Heart right ventricle (tissue), 16 donors: ENCODE data around the gene TRIM62. TPM values are rescaled to one million over a fixed set of nuclear protein-coding genes. Genes with fewer than 3 reads are reported as not detected.

ENCODE experiments used
- ATAC-seq, 8 donors: fragments of 200-7000 bp; cut with Tn5 transposase; one replicate each; pipeline ENCODE4 v1.9.1; 2020; ENCODE audit warnings: mild to moderate bottlenecking in 8 of 8, moderate library complexity in 8 of 8, moderate number of reproducible peaks in 1 of 8
- DNase-seq, 2 donors: peaks; one replicate each; pipeline ENCODE4 v3.0.0-alpha.2; 2020
- H3K27ac ChIP-seq, 10 donors: fragments of 200-600 bp; sonication (generic) in 2 of 10; one replicate each; pipeline versions ENCODE4 v1.5.0 to v1.8.0; 2020 to 2022; ENCODE audit warnings: mild to moderate bottlenecking in 3 of 10
- H3K27me3 ChIP-seq, 7 donors: fragments of 200-600 bp; one replicate each; pipeline ENCODE4 v1.8.0; 2021 to 2022; ENCODE audit warnings: mild to moderate bottlenecking in 2 of 7
- H3K36me3 ChIP-seq, 9 donors: fragments of 200-600 bp; sonication (generic) in 1 of 9; one replicate each; pipeline versions ENCODE4 v1.5.0 to v1.8.0; 2020 to 2022; ENCODE audit warnings: mild to moderate bottlenecking in 2 of 9
- H3K4me1 ChIP-seq, 9 donors: fragments of 200-600 bp; sonication (generic) in 1 of 9; one replicate each; pipeline versions ENCODE4 v1.5.0 to v1.8.0; 2020 to 2022; ENCODE audit warnings: mild to moderate bottlenecking in 4 of 9
- H3K4me3 ChIP-seq, 10 donors: fragments of 200-600 bp; sonication (generic) in 2 of 10; one replicate each; pipeline versions ENCODE4 v1.5.0 to v1.8.0; 2020 to 2022; ENCODE audit warnings: mild to moderate bottlenecking in 7 of 10, moderate library complexity in 2 of 10
- H3K9me3 ChIP-seq, 11 donors: fragments of 200-600 bp in 10 of 11; sonication (generic) in 2 of 11; one replicate each; pipeline versions ENCODE4 v1.5.0 to v1.8.0; 2013 to 2022; ENCODE audit warnings: mild to moderate bottlenecking in 2 of 11, control low read depth in 1 of 11, moderate library complexity in 1 of 11
- WGBS, 2 donors: extraction: QIAGEN DNeasy Blood & Tissue Kit; methylation state at CpG; one replicate each; pipeline ENCODE4 v1.1.7; 2013; ENCODE audit warnings: inconsistent platforms in 1 of 2; 5-methylcytosine and 5-hydroxymethylcytosine counted together
- intact Hi-C, 10 donors: fragments of 100-400 bp; cut with DNase I; formaldehyde crosslinking; loops; one replicate each; pipeline versions ENCODE4 v1.11.1 to v1.14.2; 2022
- polyA plus RNA-seq, 2 donors: library from polyadenylated mRNA; stranded (reverse); fragments of 200-250 nt; gene quantifications; one replicate each; pipeline ENCODE4 v1.2.3, GENCODE V29; 2013
- total RNA-seq, 10 donors: library from RNA; stranded (reverse); fragmentation: NEBNext Ultra II Directional in 3 of 10; extraction: Animal tissue kit (Norgen Biotek cat#: 25700) in 3 of 10; gene quantifications; one replicate each; pipeline versions ENCODE4 v1.2.1 to v1.2.4, GENCODE V29; 2021 to 2023
- TF ChIP-seq, protein P1 (sequence below), 9 donors: fragments of 200-600 bp; sonication (generic) in 2 of 9; IDR thresholded peaks; one replicate each; pipeline versions ENCODE4 v1.5.0 to v1.8.0; 2021 to 2022; ENCODE audit warnings: antibody characterized with exemption in 9 of 9, mild to moderate bottlenecking in 5 of 9, moderate library complexity in 1 of 9
- donor health status: Arrhythmogenic right ventricular cardiomyopathy.
- donor health status: ischemic (EF 13 %, LVEDD 7.1; RV severe dilation, severe dysfunction).
- donor health status: healthy with polysubstance abuse.
- donor health status: DM: no; HTN: yes; CAD: no.
- donor health status: DM: no; HTN: no; CAD: no.
- donor health status: ischemic (EF 25% LVEDD 6.9; RV normal size, moderate dysfunction).
- donor health status: ischemic (EF 25% LVEDD 5.7; RV mildly dilated, moderate dysfunction).
- donor health status: healthy.
- donor health status: DM: yes; HTN: yes; CAD: no.
- donor health status: Ischemic cardiomyopathy.
- donor health status: ischemic (EF 35%, LVEDD 5.7; RV mildly dilated, moderate dysfunction).
- donor health status: nonischemic (EF 11% LVEDD 7.7; RV severe dilation, severe dysfunction).
- donor health status: DM: yes; HTN: yes; CAD: no.
- donor health status: PGD.
- donor health status: ischemic (EF 29% LVEDD 5.4; RV normal size, mild dysfunction).
- donor health status: nonischemic (EF 23%, LVEDD 6.1; RV moderate dilation, normal function).

TRIM62 gene
- total and polyA plus RNA-seq, 12 donors: 2.0 to 3.7 (median 2.6) TPM

DNA sequence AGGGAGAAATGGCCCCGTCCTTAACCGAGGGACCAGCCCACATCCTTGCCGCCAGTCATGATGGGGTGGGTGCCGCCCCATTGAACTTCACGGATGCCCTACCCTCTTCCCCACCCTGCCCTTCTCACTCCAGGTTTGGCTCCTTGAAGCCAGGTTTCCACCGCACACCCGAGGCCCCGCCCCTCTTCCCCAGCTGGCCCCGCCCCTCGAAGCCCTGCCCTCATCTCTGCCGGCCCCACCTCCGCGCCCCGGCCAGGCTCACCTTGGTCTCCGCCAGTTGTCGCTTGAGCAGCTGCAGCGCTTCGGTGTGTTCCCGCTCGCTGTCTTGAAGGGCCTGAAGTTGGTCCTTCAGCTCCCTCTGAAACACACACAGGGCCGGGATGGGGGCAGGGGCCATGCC lies 16.6 kb downstream of the TRIM62 start:
- no peaks in the 10 kb centered on the region for H3K9me3 ChIP-seq
- H3K27me3 ChIP-seq: no peaks in the 10 kb centered on the region
- no peak overlapping the region for H3K27ac ChIP-seq
- H3K36me3 ChIP-seq: peaks cover 0 to 21% (median 0%) of the 10 kb centered on the region in 9 donors
- TF ChIP-seq, protein P1, sequence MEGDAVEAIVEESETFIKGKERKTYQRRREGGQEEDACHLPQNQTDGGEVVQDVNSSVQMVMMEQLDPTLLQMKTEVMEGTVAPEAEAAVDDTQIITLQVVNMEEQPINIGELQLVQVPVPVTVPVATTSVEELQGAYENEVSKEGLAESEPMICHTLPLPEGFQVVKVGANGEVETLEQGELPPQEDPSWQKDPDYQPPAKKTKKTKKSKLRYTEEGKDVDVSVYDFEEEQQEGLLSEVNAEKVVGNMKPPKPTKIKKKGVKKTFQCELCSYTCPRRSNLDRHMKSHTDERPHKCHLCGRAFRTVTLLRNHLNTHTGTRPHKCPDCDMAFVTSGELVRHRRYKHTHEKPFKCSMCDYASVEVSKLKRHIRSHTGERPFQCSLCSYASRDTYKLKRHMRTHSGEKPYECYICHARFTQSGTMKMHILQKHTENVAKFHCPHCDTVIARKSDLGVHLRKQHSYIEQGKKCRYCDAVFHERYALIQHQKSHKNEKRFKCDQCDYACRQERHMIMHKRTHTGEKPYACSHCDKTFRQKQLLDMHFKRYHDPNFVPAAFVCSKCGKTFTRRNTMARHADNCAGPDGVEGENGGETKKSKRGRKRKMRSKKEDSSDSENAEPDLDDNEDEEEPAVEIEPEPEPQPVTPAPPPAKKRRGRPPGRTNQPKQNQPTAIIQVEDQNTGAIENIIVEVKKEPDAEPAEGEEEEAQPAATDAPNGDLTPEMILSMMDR (IDR thresholded peaks at IDR 0.05): no peak
- no peak overlapping the region for H3K4me3 ChIP-seq
- intact Hi-C loops: no loop called here
- 84 to 86% methylated on average over 21 of the region's 21 CpGs for WGBS, 2 donors
- ATAC-seq: no peak
- peaks cover 9 to 41% (median 17%) of the 10 kb centered on the region in 9 donors for H3K4me1 ChIP-seq
- no peak for DNase-seq

DNA sequence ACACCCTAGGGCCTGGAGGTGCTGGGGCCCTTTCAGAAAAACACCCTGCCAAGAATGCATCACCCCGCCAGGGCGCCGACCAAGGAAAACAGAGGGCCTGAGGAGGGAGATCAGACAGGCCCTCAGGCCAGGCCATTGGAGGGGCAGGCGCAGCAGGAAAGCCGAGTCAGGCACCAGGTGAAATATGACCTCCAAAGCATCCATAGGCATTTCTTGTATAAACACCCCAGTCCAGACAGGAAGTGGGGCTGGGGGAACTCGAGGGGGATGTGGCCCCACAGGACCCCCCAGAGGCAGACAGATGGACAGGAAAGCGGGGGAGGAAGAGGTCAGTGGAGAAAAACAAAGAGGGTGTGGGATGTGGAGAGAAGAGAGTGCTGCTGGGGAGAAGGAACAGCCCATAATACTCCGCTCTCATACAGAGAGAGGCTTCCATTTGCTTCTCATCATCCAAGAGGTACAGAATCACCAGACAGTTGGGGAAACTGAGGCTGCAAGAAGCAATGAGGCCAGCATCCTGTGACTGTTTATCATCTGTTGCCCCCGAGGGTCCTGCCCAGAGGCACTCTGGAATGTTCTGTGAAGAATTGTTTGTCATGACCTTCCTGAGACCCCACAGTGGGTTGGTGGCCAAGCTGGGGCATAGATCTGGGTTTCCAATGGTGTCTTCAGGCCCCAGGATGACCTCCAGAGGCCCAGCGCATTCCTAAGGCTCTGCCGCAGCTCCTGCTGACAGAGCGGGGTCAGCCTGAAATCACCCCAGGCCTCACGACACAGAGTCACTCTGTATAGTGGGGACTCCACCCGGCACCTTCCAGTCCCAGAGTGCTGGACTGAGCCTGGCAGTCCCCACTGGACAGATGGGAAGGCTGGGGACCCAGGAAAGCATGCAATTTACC lies 18.0 kb downstream of the TRIM62 start:
- Histone ChIP-seq H3K27me3 (no peaks in the 10 kb centered on the region), H3K27ac (peak overlapping the region in 4 of 10 donors; percentile 12 to 48 (median 26)), H3K9me3 (no peaks in the 10 kb centered on the region), H3K4me3 (no peak overlapping the region), H3K36me3 (peaks cover 0 to 30% (median 2%) of the 10 kb centered on the region in 9 donors), H3K4me1 (peaks cover 9 to 32% (median 11%) of the 10 kb centered on the region in 9 donors)
- DNase-seq (no peak), ATAC-seq (peak in 2 of 8 donors; percentile 19 to 45)
- WGBS, 2 donors: 69 to 75% methylated on average over 14 of the region's 14 CpGs
- TF ChIP-seq, protein P1 (IDR thresholded peaks at IDR 0.05): no peak
- intact Hi-C loops: no loop called here

DNA sequence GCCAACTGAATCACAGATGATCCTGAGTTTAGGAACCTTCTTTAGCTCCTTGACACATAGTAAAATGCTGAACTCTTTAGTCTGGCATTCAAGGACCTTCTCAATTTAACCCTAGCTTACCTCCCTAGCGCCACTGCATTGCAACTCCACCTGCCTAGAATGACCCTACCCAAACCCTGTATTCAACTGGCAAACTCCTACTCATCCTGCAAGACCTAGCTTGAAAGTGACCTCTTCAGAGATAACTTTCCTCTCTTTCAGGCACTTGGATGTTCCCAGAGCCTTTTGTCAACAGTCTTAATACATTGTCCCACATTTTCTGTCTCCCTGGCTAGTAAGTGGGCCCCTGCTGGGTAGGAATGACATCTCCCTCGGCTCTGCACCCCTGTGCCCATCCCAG lies 19.7 kb downstream of the TRIM62 start:
- Histone ChIP-seq H3K4me3 (no peak overlapping the region), H3K27ac (peak overlapping the region in 4 of 10 donors; percentile 45 to 70 (median 53)), H3K9me3 (no peaks in the 10 kb centered on the region), H3K27me3 (no peaks in the 10 kb centered on the region), H3K36me3 (peaks cover 0 to 35% (median 13%) of the 10 kb centered on the region in 9 donors), H3K4me1 (peaks cover 9 to 27% (median 11%) of the 10 kb centered on the region in 9 donors)
- DNase-seq (no peak), ATAC-seq (no peak)
- TF ChIP-seq, protein P1 (IDR thresholded peaks at IDR 0.05): no peak
- 96 to 100% methylated on average over 2 of the region's 2 CpGs for WGBS, 2 donors
- intact Hi-C loops: no loop called here

DNA sequence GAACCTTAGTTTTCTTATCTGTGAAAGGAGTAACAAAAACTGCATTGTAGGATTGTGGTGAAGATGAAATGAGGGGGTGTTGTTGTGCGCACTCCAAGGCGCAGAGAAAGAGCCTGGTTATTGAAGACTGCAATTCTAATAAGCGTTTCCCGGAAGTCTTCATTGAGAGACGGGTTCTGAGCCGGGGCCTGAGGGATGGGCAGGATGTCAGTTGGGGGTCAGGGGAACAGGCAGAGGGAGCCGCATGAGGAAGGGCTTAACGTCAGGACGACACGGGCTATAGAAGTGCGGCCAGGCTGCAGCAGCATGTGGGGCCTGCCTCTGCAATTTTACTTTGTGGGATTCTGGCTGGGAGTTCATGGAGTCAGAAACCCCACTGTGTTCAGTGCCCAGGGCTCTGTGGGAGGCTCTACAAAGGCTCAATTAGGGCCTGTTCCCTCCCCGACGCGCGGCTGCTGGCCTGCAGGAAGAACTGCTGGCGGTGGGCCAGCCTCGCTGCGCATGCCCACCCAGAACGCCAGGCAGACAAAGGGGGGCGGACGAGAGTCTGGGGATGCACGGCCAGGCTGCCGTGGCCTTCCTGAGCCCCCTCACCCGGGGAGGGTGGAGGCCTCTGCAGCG lies 20.7 kb downstream of the TRIM62 start:
- DNase-seq (peak; percentile 68 to 81), ATAC-seq (peak; percentile 69 to 87 (median 81))
- no peak overlapping the region for H3K4me3 ChIP-seq
- 28 to 38% methylated on average over 25 of the region's 25 CpGs for WGBS, 2 donors
- H3K9me3 ChIP-seq: no peaks in the 10 kb centered on the region
- H3K36me3 ChIP-seq: peaks cover 0 to 33% (median 13%) of the 10 kb centered on the region in 9 donors
- peaks cover 10 to 33% (median 17%) of the 10 kb centered on the region in 9 donors for H3K4me1 ChIP-seq
- H3K27me3 ChIP-seq: no peaks in the 10 kb centered on the region
- intact Hi-C loops: no loop called here
- TF ChIP-seq, protein P1 (IDR thresholded peaks at IDR 0.05): peak in 1 of 9 donors; percentile 8
- H3K27ac ChIP-seq: peak overlapping the region in 9 of 10 donors; percentile 35 to 71 (median 54)
